HCT116 (cell line): ENCODE results near the gene HMCN2. TPM values are rescaled to one million over a fixed set of nuclear protein-coding genes. Genes with fewer than 3 reads are reported as not detected.

Source experiments
- ATAC-seq: fragments of 200-7000 bp; cut with Tn5 transposase; 2 replicates; pipeline ENCODE4 v1.9.1; 2020; ENCODE audit warnings: mild to moderate bottlenecking, moderate library complexity
- BruUV-seq: library from RNA; stranded (reverse); fragments of 400-500 nt; replicated peaks from 2 replicates; lab custom pipeline; 2021; lab: Mats Ljungman, UMichigan
- CTCF ChIA-PET: fragments of 300-600 bp; sonication (Branson Sonifier 250); formaldehyde crosslinking; loops from one replicate; lab custom pipeline; 2021; ENCODE audit warnings: antibody characterized with exemption; lab: Charles Lee
- POLR2A ChIA-PET: fragments of 300-600, 350-600 bp; sonication (Branson Sonifier 250); formaldehyde crosslinking; loops from one replicate; lab custom pipeline; 2021; ENCODE audit warnings: antibody characterized with exemption; lab: Charles Lee
- RAD21 ChIA-PET, 2 experiments: fragments of 300-600 bp; sonication (Branson Sonifier 250); formaldehyde crosslinking; loops; one replicate each; lab custom pipeline; 2023; ENCODE audit warnings: low total read pairs in 2 of 2; ENCODE audit not compliant: uncharacterized antibody in 2 of 2, unreplicated experiment in 2 of 2, low non-redundant PET in 1 of 2; lab: Charles Lee
- DNase-seq: peaks from one replicate; pipeline ENCODE4 v3.0.0-alpha.2; 2010; ENCODE audit warnings: low read depth, low spot score
- H2AFZ ChIP-seq: fragments of 200-600 bp; shearing (Covaris generic), sonication (generic); 2 replicates; pipeline ENCODE4 v1.6.1; 2017; ENCODE audit warnings: low read depth, mixed run types, mixed read lengths, antibody characterized with exemption, low read length; ENCODE audit not compliant: poor library complexity, severe bottlenecking
- H3K27ac ChIP-seq: 2 replicates; pipeline ENCODE4 v1.5.1; 2012; ENCODE audit warnings: low read depth, low read length
- H3K27me3 ChIP-seq: fragments of 200-600 bp; sonication (generic); 2 replicates; pipeline ENCODE4 v1.6.1; 2016; ENCODE audit warnings: mixed run types, low read length, mixed read lengths; ENCODE audit not compliant: insufficient read depth
- H3K36me3 ChIP-seq, 2 experiments: fragments of 200-500 bp in 1 of 2; fragments of 200-600 bp in 1 of 2; sonication (Bioruptor generic) in 1 of 2; sonication (generic) in 1 of 2; 2 replicates each; pipeline versions ENCODE4 v1.5.1 to v1.6.1; 2014 to 2016; ENCODE audit warnings: low read length in 2 of 2, inconsistent platforms in 1 of 2, mixed read lengths in 1 of 2, mixed run types in 1 of 2; ENCODE audit not compliant: insufficient read depth in 2 of 2, control insufficient read depth in 1 of 2
- H3K4me1 ChIP-seq, 2 experiments: fragments of 200-600 bp in 1 of 2; sonication (generic) in 1 of 2; 2 replicates each; pipeline versions ENCODE4 v1.5.1 to v1.6.1; 2012 to 2017; ENCODE audit warnings: low read length in 2 of 2, inconsistent platforms in 1 of 2, mild to moderate bottlenecking in 1 of 2, mixed read lengths in 1 of 2, mixed run types in 1 of 2, moderate library complexity in 1 of 2; ENCODE audit not compliant: insufficient read depth in 2 of 2, control insufficient read depth in 1 of 2
- H3K4me2 ChIP-seq: fragments of 200-600 bp; sonication (generic); 2 replicates; pipeline ENCODE4 v1.6.1; 2017; ENCODE audit warnings: mixed run types, low read length, mixed read lengths
- H3K4me3 ChIP-seq, 2 experiments: fragments of 200-600 bp in 1 of 2; sonication (generic) in 1 of 2; replicated peaks in 1 of 2; 2 replicates each; pipeline ENCODE4 v1.5.1; 2011 to 2016; ENCODE audit warnings: low read length in 2 of 2, control low read depth in 1 of 2, low read depth in 1 of 2, mild to moderate bottlenecking in 1 of 2, mixed read lengths in 1 of 2, mixed run types in 1 of 2
- H3K79me2 ChIP-seq: fragments of 200-600 bp; sonication (generic); 2 replicates; pipeline ENCODE4 v1.6.1; 2017; ENCODE audit warnings: mild to moderate bottlenecking, mixed run types, low read length, moderate library complexity, mixed read lengths; ENCODE audit not compliant: insufficient read depth
- H3K9ac ChIP-seq: fragments of 200-600 bp; sonication (generic); 2 replicates; pipeline ENCODE4 v1.6.1; 2016; ENCODE audit warnings: low read length, mixed read lengths
- H3K9me2 ChIP-seq: fragments of 200-600 bp; sonication (generic), shearing (Covaris generic); 2 replicates; pipeline ENCODE4 v1.6.1; 2017; ENCODE audit warnings: mixed run types, mild to moderate bottlenecking, moderate library complexity; ENCODE audit not compliant: insufficient read depth
- H3K9me3 ChIP-seq, 2 experiments: fragments of 200-500 bp in 1 of 2; fragments of 200-600 bp in 1 of 2; sonication (Bioruptor generic) in 1 of 2; sonication (generic) in 1 of 2; 2 replicates each; pipeline ENCODE4 v1.6.1; 2014 to 2017; ENCODE audit warnings: low read length in 2 of 2, mixed read lengths in 2 of 2, inconsistent platforms in 1 of 2, low read depth in 1 of 2, mild to moderate bottlenecking in 1 of 2, mixed run types in 1 of 2, moderate library complexity in 1 of 2; ENCODE audit not compliant: control insufficient read depth in 1 of 2, insufficient read depth in 1 of 2
- H4K20me1 ChIP-seq: fragments of 200-600 bp; sonication (generic), shearing (Covaris generic); 2 replicates; pipeline ENCODE4 v1.6.1; 2017; ENCODE audit warnings: mixed run types, mild to moderate bottlenecking, moderate library complexity; ENCODE audit not compliant: insufficient read depth
- CTCF ChIP-seq, 3 experiments: fragments of 200-600 bp in 1 of 3; sonication (generic) in 1 of 3; IDR thresholded peaks in 2 of 3; conservative IDR thresholded peaks in 1 of 3; 2 replicates each; pipeline ENCODE4 v1.5.1; 2012 to 2017; ENCODE audit warnings: low read depth in 2 of 3, low read length in 2 of 3, antibody characterized with exemption in 1 of 3, borderline replicate concordance in 1 of 3, control low read depth in 1 of 3, mild to moderate bottlenecking in 1 of 3, mixed read lengths in 1 of 3, mixed run types in 1 of 3, moderate library complexity in 1 of 3; ENCODE audit not compliant: insufficient read depth in 1 of 3
- EZH2 ChIP-seq: fragments of 200-600 bp; sonication (generic); IDR thresholded peaks from 2 replicates; pipeline ENCODE4 v1.6.1; 2017; ENCODE audit warnings: antibody characterized with exemption, mixed run types
- EZH2phosphoT487 ChIP-seq: fragments of 200-600 bp; IDR thresholded peaks from 2 replicates; pipeline ENCODE4 v1.6.1; 2018; ENCODE audit warnings: antibody characterized with exemption, borderline replicate concordance
- FOSL1 ChIP-seq: IDR thresholded peaks from 2 replicates; pipeline ENCODE4 v1.6.1; 2012; ENCODE audit warnings: low read depth
- MAX ChIP-seq: IDR thresholded peaks from 2 replicates; pipeline ENCODE4 v1.6.1; 2012
- RAD21 ChIP-seq: IDR thresholded peaks from 2 replicates; pipeline ENCODE4 v1.6.1; 2012; ENCODE audit warnings: low read depth, mild to moderate bottlenecking
- intact Hi-C: fragments of 100-400 bp; cut with micrococcal nuclease; formaldehyde crosslinking; loops from 2 replicates; pipeline ENCODE4 v1.10.0; 2022
- total RNA-seq: library from RNA; stranded (reverse); gene quantifications from one replicate; pipeline ENCODE4 v1.2.1, GENCODE V29; 2021; ENCODE audit not compliant: unreplicated experiment

The HMCN2 gene
- total RNA-seq, 1 experiment from 2014 or later: 0.22 TPM

GRCh38 chr9:130459941-130460669, 194.5 kb downstream of the HMCN2 start:
- Histone ChIP-seq H3K79me2 (no peaks in the 10 kb centered on the region), H3K9ac (no peak overlapping the region), H4K20me1 (no peaks in the 10 kb centered on the region), H3K27ac (no peak overlapping the region), H3K4me1 (no peaks in the 10 kb centered on the region), H2AFZ (no peak overlapping the region), H3K4me2 (no peak overlapping the region), H3K27me3 (no peaks in the 10 kb centered on the region), H3K36me3 (no peaks in the 10 kb centered on the region), H3K4me3 (no peak overlapping the region), H3K9me3 (no peaks in the 10 kb centered on the region), H3K9me2 (no peaks in the 10 kb centered on the region)
- ChIA-PET POLR2A (interaction anchor here (1.5 kb wide), 1 partner anchor 222 kb away, joined by 3 read pairs; no protein-coding TSS in a partner anchor), CTCF (interaction anchor here (2.5 kb wide), 2 partner anchors 222 to 224 kb away, joined by 12 to 16 read pairs; no protein-coding TSS in a partner anchor), RAD21 (interaction anchor here in 1 of 2 experiments (0.6 to 0.7 kb wide), 2 partner anchors 13 to 33 kb away, joined by 3 read pairs; no protein-coding TSS in a partner anchor)
- ATAC-seq (no peak), DNase-seq (no peak)
- no TSS peak for BruUV-seq
- no peak for TF ChIP-seq EZH2
- intact Hi-C loops: loop anchor here (5.0 kb wide), 1 partner anchor 407 kb away; no protein-coding TSS in a partner anchor

GRCh38 chr9:130461218-130461630, 195.7 kb downstream of the HMCN2 start:
- Histone ChIP-seq H3K36me3 (no peaks in the 10 kb centered on the region), H3K4me2 (no peak overlapping the region)

More at GRCh38 chr9:130461218-130461630, 195.7 kb downstream of the HMCN2 start:
- ChIA-PET RAD21 (no interaction called here), CTCF (interaction anchor here (2.5 kb wide), 2 partner anchors 221 to 223 kb away, joined by 12 to 16 read pairs; no protein-coding TSS in a partner anchor), POLR2A (interaction anchor here (1.5 kb wide), 1 partner anchor 221 kb away, joined by 3 read pairs; no protein-coding TSS in a partner anchor)
- TF ChIP-seq RAD21: peak; percentile 96
- TF ChIP-seq CTCF (IDR thresholded peaks at IDR 0.05 in 2 of 3, conservative IDR thresholded peaks at IDR 0.05 in 1 of 3; ENCODE audit: borderline replicate concordance in 1 of 3, insufficient read depth in 1 of 3, low read depth in 2 of 3, low read length in 2 of 3): peak; percentile 83 to 89 (median 88)
- no peak for TF ChIP-seq EZH2phosphoT487
- no peak for TF ChIP-seq FOSL1
- no peak for TF ChIP-seq MAX
- peak; percentile 87 for ATAC-seq
- no peaks in the 10 kb centered on the region for H3K79me2 ChIP-seq
- H3K4me3 ChIP-seq: no peak overlapping the region
- H3K9me2 ChIP-seq: no peaks in the 10 kb centered on the region
- H4K20me1 ChIP-seq: no peaks in the 10 kb centered on the region
- H3K27me3 ChIP-seq: no peaks in the 10 kb centered on the region
- no peak overlapping the region for H3K27ac ChIP-seq
- no peak for DNase-seq
- no peak overlapping the region for H3K9ac ChIP-seq
- H3K9me3 ChIP-seq: no peaks in the 10 kb centered on the region
- no peaks in the 10 kb centered on the region for H3K4me1 ChIP-seq
- intact Hi-C loops: loop anchor here (1.0 to 5.0 kb wide), 2 partner anchors 221 to 406 kb away; no protein-coding TSS in a partner anchor
- BruUV-seq: no TSS peak
- no peak overlapping the region for H2AFZ ChIP-seq
